ENCODE data around the gene NUDCD3.

- TF ChIP-seq, protein P1, sequence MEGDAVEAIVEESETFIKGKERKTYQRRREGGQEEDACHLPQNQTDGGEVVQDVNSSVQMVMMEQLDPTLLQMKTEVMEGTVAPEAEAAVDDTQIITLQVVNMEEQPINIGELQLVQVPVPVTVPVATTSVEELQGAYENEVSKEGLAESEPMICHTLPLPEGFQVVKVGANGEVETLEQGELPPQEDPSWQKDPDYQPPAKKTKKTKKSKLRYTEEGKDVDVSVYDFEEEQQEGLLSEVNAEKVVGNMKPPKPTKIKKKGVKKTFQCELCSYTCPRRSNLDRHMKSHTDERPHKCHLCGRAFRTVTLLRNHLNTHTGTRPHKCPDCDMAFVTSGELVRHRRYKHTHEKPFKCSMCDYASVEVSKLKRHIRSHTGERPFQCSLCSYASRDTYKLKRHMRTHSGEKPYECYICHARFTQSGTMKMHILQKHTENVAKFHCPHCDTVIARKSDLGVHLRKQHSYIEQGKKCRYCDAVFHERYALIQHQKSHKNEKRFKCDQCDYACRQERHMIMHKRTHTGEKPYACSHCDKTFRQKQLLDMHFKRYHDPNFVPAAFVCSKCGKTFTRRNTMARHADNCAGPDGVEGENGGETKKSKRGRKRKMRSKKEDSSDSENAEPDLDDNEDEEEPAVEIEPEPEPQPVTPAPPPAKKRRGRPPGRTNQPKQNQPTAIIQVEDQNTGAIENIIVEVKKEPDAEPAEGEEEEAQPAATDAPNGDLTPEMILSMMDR (conservative IDR thresholded peaks at IDR 0.05; ENCODE audit: low read length), result no peak
- no peak for TF ChIP-seq EZH2phosphoT487 (IDR thresholded peaks at IDR 0.05; ENCODE audit: borderline replicate concordance)
These were observed 25.3 kb upstream of the NUDCD3 start for GRCh38 chr7:44515590-44516268.
